Astrocyte (in vitro differentiated cells and primary cell): ENCODE data around the gene FAAP100.

ENCODE experiments used
- EZH2 ChIP-seq: IDR thresholded peaks from 2 replicates; pipeline ENCODE4 v1.6.1; 2012; ENCODE audit warnings: mild to moderate bottlenecking, low read length, inconsistent platforms; ENCODE audit not compliant: insufficient read depth
- TF ChIP-seq, protein P1 (sequence below): IDR thresholded peaks from 2 replicates; pipeline ENCODE4 v1.5.1; 2011; ENCODE audit warnings: low read depth, mild to moderate bottlenecking, inconsistent platforms, low read length, moderate library complexity; ENCODE audit not compliant: insufficient read depth

DNA sequence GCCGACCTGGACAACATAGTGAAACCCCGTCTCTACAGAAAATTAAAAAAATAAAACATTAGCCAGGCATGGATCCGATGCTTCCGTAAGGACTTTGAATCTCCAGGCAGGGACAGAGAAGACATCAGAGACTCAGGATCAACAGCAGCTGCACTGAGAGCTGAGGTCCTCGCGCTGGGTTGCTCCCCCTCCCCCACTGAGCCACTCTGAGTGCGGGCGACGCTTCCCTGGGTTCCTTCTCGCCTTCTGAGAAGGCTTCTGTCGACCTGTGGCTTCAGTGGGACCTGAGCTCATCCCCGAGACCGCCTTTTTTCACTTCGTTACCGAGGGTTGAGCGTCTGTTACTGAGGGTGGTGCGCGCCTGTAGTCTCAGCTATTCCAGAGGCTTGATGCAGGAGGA is 60.0 kb downstream of the FAAP100 start:
- TF ChIP-seq, protein P1, sequence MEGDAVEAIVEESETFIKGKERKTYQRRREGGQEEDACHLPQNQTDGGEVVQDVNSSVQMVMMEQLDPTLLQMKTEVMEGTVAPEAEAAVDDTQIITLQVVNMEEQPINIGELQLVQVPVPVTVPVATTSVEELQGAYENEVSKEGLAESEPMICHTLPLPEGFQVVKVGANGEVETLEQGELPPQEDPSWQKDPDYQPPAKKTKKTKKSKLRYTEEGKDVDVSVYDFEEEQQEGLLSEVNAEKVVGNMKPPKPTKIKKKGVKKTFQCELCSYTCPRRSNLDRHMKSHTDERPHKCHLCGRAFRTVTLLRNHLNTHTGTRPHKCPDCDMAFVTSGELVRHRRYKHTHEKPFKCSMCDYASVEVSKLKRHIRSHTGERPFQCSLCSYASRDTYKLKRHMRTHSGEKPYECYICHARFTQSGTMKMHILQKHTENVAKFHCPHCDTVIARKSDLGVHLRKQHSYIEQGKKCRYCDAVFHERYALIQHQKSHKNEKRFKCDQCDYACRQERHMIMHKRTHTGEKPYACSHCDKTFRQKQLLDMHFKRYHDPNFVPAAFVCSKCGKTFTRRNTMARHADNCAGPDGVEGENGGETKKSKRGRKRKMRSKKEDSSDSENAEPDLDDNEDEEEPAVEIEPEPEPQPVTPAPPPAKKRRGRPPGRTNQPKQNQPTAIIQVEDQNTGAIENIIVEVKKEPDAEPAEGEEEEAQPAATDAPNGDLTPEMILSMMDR: no peak
- no peak for TF ChIP-seq EZH2
